GM12878 (cell line): ENCODE measurements around the gene PRR13. TPM values are rescaled to one million over a fixed set of nuclear protein-coding genes. Genes with fewer than 3 reads are reported as not detected.
A peak's percentile ranks its signal among the peaks of the same experiment; 100 is the strongest.

ENCODE experiments used
- ATF2 ChIP-seq: IDR thresholded peaks from 2 replicates; pipeline ENCODE4 v1.6.1; 2012; ENCODE audit warnings: low read length, inconsistent platforms
- ATF7 ChIP-seq: fragments of 450-650 bp; IDR thresholded peaks from 2 replicates; pipeline ENCODE4 v1.6.1; 2016; ENCODE audit warnings: low read depth, mild to moderate bottlenecking
- E2F4 ChIP-seq: IDR thresholded peaks from 2 replicates; pipeline ENCODE4 v1.6.1; 2012; ENCODE audit warnings: low read depth, low read length, improper control_type of control experiment
- EED ChIP-seq: sonication (generic); IDR thresholded peaks from 2 replicates; pipeline ENCODE4 v1.6.1; 2016; ENCODE audit warnings: antibody characterized with exemption, low read depth
- ELK1 ChIP-seq: IDR thresholded peaks from 2 replicates; pipeline ENCODE4 v1.6.1; 2012; ENCODE audit warnings: low read depth, low read length, improper control_type of control experiment
- FOXM1 ChIP-seq: IDR thresholded peaks from 2 replicates; pipeline ENCODE4 v1.6.1; 2012; ENCODE audit warnings: low read depth, mild to moderate bottlenecking, inconsistent platforms, low read length, moderate library complexity
- IRF3 ChIP-seq: fragments of 450-650 bp; IDR thresholded peaks from 2 replicates; pipeline ENCODE4 v1.6.1; 2014; ENCODE audit warnings: mild to moderate bottlenecking
- JUND ChIP-seq: IDR thresholded peaks from 2 replicates; pipeline ENCODE4 v1.6.1; 2012; ENCODE audit warnings: low read depth, mild to moderate bottlenecking, low read length, improper control_type of control experiment, moderate library complexity
- KDM1A ChIP-seq: fragments of 200-600 bp; sonication (generic); IDR thresholded peaks from 2 replicates; pipeline ENCODE4 v1.6.1; 2016; ENCODE audit warnings: borderline replicate concordance
- KLF5 ChIP-seq: fragments of 450-650 bp; IDR thresholded peaks from 2 replicates; pipeline ENCODE4 v1.6.1; 2014; ENCODE audit warnings: mild to moderate bottlenecking; ENCODE audit not compliant: partially characterized antibody
- MEF2A ChIP-seq: IDR thresholded peaks from 2 replicates; pipeline ENCODE4 v1.6.1; 2011; ENCODE audit warnings: low read depth, mild to moderate bottlenecking, low read length, moderate library complexity; ENCODE audit not compliant: insufficient read depth
- NR2C1 ChIP-seq: fragments of 450-650 bp; IDR thresholded peaks from 2 replicates; pipeline ENCODE4 v1.6.1; 2017; ENCODE audit warnings: antibody characterized with exemption, mild to moderate bottlenecking, moderate library complexity
- POU2F2 ChIP-seq: IDR thresholded peaks from 3 replicates; pipeline ENCODE4 v1.6.1; 2011; ENCODE audit warnings: low read depth, mild to moderate bottlenecking, low read length, borderline replicate concordance
- RAD21 ChIP-seq: IDR thresholded peaks from 2 replicates; pipeline ENCODE4 v1.6.1; 2011; ENCODE audit warnings: mild to moderate bottlenecking, low read depth, low read length, moderate library complexity; ENCODE audit not compliant: insufficient read depth
- RCOR1 ChIP-seq: conservative IDR thresholded peaks from 2 replicates; pipeline ENCODE4 v1.6.1; 2012; ENCODE audit warnings: low read depth, low read length, improper control_type of control experiment
- RUNX3 ChIP-seq: IDR thresholded peaks from 2 replicates; pipeline ENCODE4 v1.6.1; 2012; ENCODE audit warnings: low read length, inconsistent platforms
- SMAD5 ChIP-seq: IDR thresholded peaks from 2 replicates; pipeline ENCODE4 v1.6.1; 2016; ENCODE audit warnings: antibody characterized with exemption, low read depth
- STAT3 ChIP-seq: IDR thresholded peaks from 2 replicates; pipeline ENCODE4 v1.6.1; 2011; ENCODE audit warnings: low read depth, low read length, improper control_type of control experiment
- SUZ12 ChIP-seq: fragments of 200-600 bp; sonication (generic); IDR thresholded peaks from one replicate; pipeline ENCODE4 v1.6.1; 2018; ENCODE audit warnings: antibody characterized with exemption, mild to moderate bottlenecking; ENCODE audit not compliant: unreplicated experiment
- TAF1 ChIP-seq: IDR thresholded peaks from 2 replicates; pipeline ENCODE4 v1.6.1; 2011; ENCODE audit warnings: mild to moderate bottlenecking, low read depth, low read length, borderline replicate concordance
- ZNF592 ChIP-seq: fragments of 450-650 bp; IDR thresholded peaks from 2 replicates; pipeline ENCODE4 v1.6.1; 2017; ENCODE audit warnings: mild to moderate bottlenecking, moderate library complexity
- ZZZ3 ChIP-seq: IDR thresholded peaks from 2 replicates; pipeline ENCODE4 v1.6.1; 2011; ENCODE audit warnings: low read depth; ENCODE audit not compliant: control insufficient read depth, insufficient read length
- polyA plus RNA-seq, 11 experiments: library from polyadenylated mRNA; depleted of rRNA in 4 of 11; unstranded in 6 of 11; stranded (reverse) in 5 of 11; fragments of >200 nt; fragmentation: Nextera tagmentation in 4 of 11; fragmentation: Illumina TruSeq in 1 of 11; extraction: Ambion mirVana in 4 of 11; extraction: Trizol in 1 of 11; gene quantifications; 1 replicate in 1 of 11; 2 replicates in 10 of 11; pipeline versions ENCODE4 v1.2.1 to v1.2.3, GENCODE V29; 2011 to 2016; ENCODE audit warnings: inconsistent platforms in 2 of 11, missing spikeins in 2 of 11, low read depth in 1 of 11
- total RNA-seq, 4 experiments: library from RNA; depleted of rRNA in 3 of 4; stranded (reverse); fragments of >200 nt in 3 of 4; fragmentation: Illumina TruSeq in 1 of 4; extraction: Trizol in 1 of 4; gene quantifications; 2 replicates each; pipeline versions ENCODE4 v1.2.1 to v1.2.3, GENCODE V29; 2013 to 2021

The PRR13 gene
- total and polyA plus RNA-seq, 10 of the 15 experiments (the other 5 are each of a cell fraction or from before 2014, with no cell fraction given), result 94.2 to 462 (median 276) TPM

- TF ChIP-seq RAD21 (no peak), ZZZ3 (no peak), SMAD5 (no peak), JUND (no peak), FOXM1 (no peak), RCOR1 (no peak), NR2C1 (peak; percentile 87), E2F4 (no peak), KDM1A (no peak), MEF2A (no peak), STAT3 (no peak), ATF7 (no peak), KLF5 (no peak), ATF2 (no peak), RUNX3 (peak; percentile 37), POU2F2 (no peak), IRF3 (no peak), ZNF592 (no peak), SUZ12 (no peak), EED (0 out of 2 replicates have a peak, but pooled peaks have one; percentile 13), TAF1 (peak; percentile 22; the same call in 1 of the 2 replicates), ELK1 (peak; percentile 36; the same call in 1 of the 2 replicates)
Observed at GRCh38 chr12:53452159-53453077, 10.9 kb downstream of the PRR13 start (continued).
